ENCODE measurements around the gene ATG4B. TPM values are rescaled to one million over a fixed set of nuclear protein-coding genes. Genes with fewer than 3 reads are reported as not detected.

ATG4B gene
- total RNA-seq, 2 donors from 2014 or later = 72.4 to 119 TPM

- no peak for TF ChIP-seq CTCF (IDR thresholded peaks at IDR 0.05)
- Histone ChIP-seq H3K9me3 (no peaks in the 10 kb centered on the region), H3K9ac (ENCODE audit: low read depth in 2 of 2, low read length in 2 of 2) (no peak overlapping the region)
Measured at GRCh38 chr2:241652722-241653121, 15.2 kb downstream of the ATG4B start.

GRCh38 chr2:241653210-241653750 lies 15.8 kb downstream of the ATG4B start:
- Histone ChIP-seq H3K9me3 (no peaks in the 10 kb centered on the region), H3K27me3 (no peaks in the 10 kb centered on the region), H3K9ac (ENCODE audit: low read depth in 2 of 2, low read length in 2 of 2) (no peak overlapping the region), H3K4me1 (no peaks in the 10 kb centered on the region), H3K4me3 (no peak overlapping the region), H3K36me3 (peaks cover 23% of the 10 kb centered on the region), H3K27ac (no peak overlapping the region)
- no peak for TF ChIP-seq CTCF (IDR thresholded peaks at IDR 0.05)
- DNase-seq = no peak
- intact Hi-C loops (cut with DNase I) = no loop called here

More at GRCh38 chr2:241652722-241653121, 15.2 kb downstream of the ATG4B start:
- H3K27me3 ChIP-seq = no peaks in the 10 kb centered on the region
- DNase-seq = no peak
- H3K27ac ChIP-seq = no peak overlapping the region
- no peak overlapping the region for H3K4me3 ChIP-seq
- intact Hi-C loops (cut with DNase I) = no loop called here
- H3K4me1 ChIP-seq = no peaks in the 10 kb centered on the region
- H3K36me3 ChIP-seq = peaks cover 23% of the 10 kb centered on the region

- DNase-seq = no peak
- intact Hi-C loops (cut with DNase I) = no loop called here
- Histone ChIP-seq H3K27me3 (no peaks in the 10 kb centered on the region), H3K4me3 (no peak overlapping the region), H3K9me3 (no peaks in the 10 kb centered on the region), H3K9ac (ENCODE audit: low read depth in 2 of 2, low read length in 2 of 2) (no peak overlapping the region), H3K36me3 (peaks cover 23% of the 10 kb centered on the region), H3K27ac (no peak overlapping the region), H3K4me1 (no peaks in the 10 kb centered on the region)
- no peak for TF ChIP-seq CTCF (IDR thresholded peaks at IDR 0.05)
Measured at GRCh38 chr2:241654551-241654950, 17.1 kb downstream of the ATG4B start.

GRCh38 chr2:241655516-241656189 lies 18.2 kb downstream of the ATG4B start:
- no peak for DNase-seq
- H3K27ac ChIP-seq = no peak overlapping the region
- no peaks in the 10 kb centered on the region for H3K4me1 ChIP-seq
- no peaks in the 10 kb centered on the region for H3K9me3 ChIP-seq
- H3K27me3 ChIP-seq = no peaks in the 10 kb centered on the region
- H3K9ac ChIP-seq (ENCODE audit: low read depth in 2 of 2, low read length in 2 of 2) = no peak overlapping the region
- H3K4me3 ChIP-seq = no peak overlapping the region
- no peak for TF ChIP-seq CTCF (IDR thresholded peaks at IDR 0.05)
- intact Hi-C loops (cut with DNase I) = no loop called here
- peaks cover 23% of the 10 kb centered on the region for H3K36me3 ChIP-seq

GRCh38 chr2:241656190-241656741 lies 18.8 kb downstream of the ATG4B start:
- no peak for TF ChIP-seq CTCF (IDR thresholded peaks at IDR 0.05)
- peaks cover 23% of the 10 kb centered on the region for H3K36me3 ChIP-seq
- DNase-seq = no peak
- H3K4me1 ChIP-seq = no peaks in the 10 kb centered on the region
- H3K4me3 ChIP-seq = no peak overlapping the region
- intact Hi-C loops (cut with DNase I) = no loop called here
- H3K9me3 ChIP-seq = no peaks in the 10 kb centered on the region
- no peak overlapping the region for H3K27ac ChIP-seq
- no peaks in the 10 kb centered on the region for H3K27me3 ChIP-seq
- no peak overlapping the region for H3K9ac ChIP-seq (ENCODE audit: low read depth in 2 of 2, low read length in 2 of 2)

Data from colonic mucosa (tissue), 4 donors.